Effector CD8-positive, alpha-beta T cell (primary cell): ENCODE results near the gene LY6G5C.
A peak's percentile ranks its signal among the peaks of the same experiment; 100 is the strongest.

ENCODE experiments used
- DNase-seq: peaks from one replicate; lab custom pipeline; 2025; lab: John Stamatoyannopoulos, UW

The LY6G5C gene

DNA sequence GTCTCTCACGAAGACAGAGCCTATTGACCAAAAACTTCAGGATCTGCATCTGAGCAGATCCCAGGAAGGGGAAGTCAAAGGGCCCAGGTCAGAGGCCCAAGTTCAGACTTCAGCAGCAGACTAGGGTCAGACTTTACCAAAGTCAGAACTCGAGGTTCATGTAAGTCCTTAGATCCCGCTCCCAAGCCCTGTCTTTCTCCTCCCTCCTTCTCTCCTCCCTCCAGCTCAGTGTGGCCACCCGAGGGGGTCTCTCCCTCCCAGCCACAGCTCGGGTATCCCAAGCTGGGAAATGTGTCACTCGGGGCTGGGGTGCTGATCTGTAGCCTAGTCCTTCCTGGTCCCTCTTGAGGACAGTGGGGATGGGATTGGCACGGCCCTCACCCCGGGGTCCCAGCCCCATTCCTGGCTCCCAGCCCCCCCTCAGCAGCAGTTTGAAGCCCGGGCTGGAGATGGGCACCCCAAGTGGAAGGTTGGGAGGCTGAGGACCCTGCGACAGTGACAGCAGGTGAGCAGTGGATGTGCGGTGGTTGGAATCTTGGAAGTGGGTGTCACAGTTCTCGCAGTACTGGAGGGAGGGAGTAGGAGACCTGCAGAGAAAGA, 18.6 kb downstream of the LY6G5C start:
- no peak for DNase-seq

DNA sequence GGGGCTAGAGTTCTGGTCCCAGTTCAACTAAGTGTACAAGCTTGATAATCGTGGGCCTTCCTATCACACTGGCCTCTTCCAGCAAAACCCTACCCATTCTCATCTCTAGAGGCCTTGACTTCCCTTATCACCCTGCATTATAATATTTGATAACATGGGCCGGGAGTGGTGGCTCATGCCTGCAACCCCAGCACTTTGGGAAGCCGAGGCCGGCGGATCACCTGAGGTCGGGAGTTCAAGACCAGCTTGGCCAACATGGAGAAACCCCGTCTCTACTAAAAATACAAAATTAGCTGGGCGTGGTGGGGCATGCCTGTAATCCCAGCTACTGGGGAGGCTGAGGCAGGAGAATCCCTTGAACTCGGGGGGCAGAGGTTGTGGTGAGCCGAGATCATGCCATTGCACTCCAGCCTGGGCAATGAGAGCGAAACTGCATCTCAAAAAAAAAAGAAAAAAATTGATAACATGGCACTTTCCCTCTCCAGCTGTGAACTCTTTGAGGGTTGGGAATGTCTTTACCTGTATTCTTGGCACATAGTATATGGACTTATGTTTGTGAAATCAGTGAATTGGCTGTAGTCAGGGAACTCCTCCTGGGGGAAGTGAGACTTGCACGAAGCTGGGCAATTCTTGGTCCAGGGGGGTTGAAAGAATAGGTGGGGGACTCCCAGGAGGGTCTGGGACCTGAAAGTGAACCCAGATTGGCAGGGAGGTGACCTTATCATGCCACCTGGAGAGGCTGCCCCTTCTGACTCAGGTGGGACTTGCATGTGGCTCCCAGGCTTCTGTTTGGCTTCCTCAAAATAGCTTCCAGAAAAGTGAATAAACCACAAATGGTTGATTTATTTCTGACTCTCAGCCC, 19.4 kb downstream of the LY6G5C start:
- no peak for DNase-seq

DNA sequence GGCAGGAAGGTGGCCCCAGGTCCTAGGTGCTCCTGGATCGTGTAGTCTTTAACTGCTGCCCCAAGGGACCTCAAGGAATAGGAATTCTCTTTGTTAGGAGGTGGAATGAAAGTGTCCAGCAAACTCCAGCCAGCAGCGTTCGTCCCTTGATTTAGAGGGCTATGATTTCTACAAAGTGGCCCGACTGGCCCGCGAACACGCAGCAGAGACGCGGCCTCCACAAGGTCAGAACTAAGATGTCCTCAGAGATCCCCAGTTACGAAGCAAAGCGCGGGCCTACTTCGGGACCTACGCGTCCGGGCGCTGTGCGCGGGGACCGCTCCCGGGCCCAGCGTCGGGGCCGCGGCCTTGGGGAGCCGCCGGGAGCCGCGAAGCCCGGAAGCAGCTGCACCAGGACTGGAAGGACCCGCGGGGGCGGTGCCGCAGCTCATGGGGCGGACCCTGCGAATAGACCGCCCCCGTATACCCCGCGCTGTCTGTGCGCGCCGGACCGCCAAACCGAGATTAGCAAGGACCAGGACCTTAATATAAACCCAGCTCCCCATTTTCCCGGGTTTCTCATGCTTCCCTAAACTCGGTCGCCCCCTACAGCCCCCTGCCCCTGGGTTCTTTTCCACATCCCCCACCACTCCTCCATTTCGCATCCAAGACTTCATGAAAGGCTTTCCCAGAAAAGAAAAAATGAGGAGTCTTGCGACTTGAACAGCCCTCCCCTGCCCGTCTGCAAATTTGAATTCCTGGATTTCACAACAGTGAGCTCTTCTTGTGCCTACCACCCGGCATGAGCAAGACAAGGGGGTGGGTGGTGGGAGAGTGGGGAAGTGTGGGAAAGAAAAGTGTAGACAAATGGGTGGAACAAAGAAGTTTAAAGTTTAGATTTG, 20.2 kb downstream of the LY6G5C start, which contains the start of gene C6orf47:
C6orf47 (minus strand) TSS at position 398 of the 881 bp plus-strand sequence. CDS start 831 bp downstream, outside the sequence.
- DNase-seq = peak; percentile 59

DNA sequence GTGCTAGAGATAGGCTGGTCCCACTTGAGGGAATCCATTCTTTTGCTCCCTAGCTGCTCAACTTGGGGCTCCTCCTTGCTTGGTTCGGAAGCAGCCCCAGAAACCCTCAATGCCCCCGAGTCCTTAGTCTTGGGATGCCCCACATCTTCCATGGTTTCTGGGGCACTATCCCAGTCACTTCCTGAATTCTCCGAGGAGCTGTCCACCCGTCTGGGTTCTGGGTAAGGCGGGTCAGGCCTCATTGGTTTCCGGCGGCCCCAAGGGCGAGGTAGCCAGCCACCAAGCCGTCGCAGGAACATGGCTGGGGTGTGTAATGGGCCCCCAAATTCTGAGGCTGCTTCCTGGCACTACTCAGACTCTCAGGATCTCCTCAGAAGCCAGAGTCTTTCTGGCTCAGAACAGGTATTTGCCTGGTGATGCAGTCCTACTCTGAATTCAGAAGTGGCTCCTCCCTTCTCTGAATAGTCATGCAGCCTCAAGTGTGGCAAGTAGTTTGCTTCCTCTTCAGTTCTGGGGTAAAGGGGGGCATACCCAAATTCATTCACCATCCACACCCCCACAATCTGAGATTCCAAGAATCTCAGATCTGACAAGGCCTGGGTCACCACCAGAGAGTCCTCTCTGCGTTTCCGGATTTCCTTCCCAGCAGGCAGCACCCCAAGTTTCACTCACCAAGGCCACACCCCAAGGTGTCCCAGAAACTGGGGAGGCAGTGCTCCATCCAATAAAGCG, 21.1 kb downstream of the LY6G5C start:
- DNase-seq = no peak

DNA sequence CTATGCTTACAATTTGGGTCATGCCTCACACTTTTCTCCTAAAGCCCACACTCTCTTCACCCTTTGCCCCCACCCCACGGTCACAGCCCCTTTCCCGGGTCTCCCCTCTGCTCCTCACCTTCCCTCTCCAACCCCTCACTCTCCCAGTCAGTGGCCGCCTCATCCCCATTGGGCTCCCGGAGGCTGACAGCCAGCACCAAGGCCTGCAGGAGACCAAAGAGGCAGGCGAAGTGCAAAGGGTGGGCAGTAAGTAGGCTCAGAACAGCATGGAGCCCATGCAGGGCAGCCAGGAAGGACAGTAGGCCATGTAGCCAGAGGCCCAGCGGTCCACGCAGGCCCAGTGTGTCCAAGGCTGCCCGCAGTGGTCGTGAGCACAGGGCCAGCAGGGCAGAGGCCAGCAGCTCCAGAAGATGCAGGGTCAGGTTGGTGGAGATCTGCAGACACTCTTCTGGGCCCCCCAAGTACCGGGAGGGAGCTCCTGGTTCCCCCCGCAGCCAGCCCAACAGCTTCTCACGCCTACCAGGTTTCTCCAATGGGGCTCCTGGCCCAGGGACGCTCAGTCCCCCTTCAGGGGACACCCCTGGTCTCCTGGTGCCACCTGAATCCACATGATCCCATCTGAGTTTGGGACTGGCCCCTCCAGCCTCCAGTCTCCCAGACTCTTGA, 21.8 kb downstream of the LY6G5C start:
- no peak for DNase-seq

DNA sequence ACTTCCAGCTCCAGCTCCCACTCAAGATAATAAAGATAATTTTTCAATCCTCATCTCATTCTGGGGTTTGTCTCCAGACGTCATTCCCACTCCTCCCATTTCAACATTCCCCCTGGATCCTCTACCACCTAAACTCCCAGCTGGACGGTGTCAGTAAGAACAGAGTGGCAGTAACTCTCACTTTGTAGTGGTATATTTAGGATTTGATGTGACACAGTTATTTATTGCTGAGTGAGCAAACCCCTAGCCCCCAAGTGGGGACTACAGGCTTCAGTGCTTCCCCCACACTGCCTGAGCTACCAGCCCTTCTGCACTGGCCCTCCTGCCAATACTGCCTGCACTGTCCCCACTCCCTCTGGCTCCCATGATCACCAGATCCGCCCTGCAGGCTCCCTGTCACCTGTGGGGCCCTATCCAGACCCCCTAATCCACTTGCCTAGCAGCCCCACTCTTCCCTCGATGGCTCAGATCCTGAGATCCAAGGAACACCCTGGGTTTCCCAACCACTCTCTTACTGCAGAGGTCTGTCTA, 22.6 kb downstream of the LY6G5C start:
- no peak for DNase-seq

DNA sequence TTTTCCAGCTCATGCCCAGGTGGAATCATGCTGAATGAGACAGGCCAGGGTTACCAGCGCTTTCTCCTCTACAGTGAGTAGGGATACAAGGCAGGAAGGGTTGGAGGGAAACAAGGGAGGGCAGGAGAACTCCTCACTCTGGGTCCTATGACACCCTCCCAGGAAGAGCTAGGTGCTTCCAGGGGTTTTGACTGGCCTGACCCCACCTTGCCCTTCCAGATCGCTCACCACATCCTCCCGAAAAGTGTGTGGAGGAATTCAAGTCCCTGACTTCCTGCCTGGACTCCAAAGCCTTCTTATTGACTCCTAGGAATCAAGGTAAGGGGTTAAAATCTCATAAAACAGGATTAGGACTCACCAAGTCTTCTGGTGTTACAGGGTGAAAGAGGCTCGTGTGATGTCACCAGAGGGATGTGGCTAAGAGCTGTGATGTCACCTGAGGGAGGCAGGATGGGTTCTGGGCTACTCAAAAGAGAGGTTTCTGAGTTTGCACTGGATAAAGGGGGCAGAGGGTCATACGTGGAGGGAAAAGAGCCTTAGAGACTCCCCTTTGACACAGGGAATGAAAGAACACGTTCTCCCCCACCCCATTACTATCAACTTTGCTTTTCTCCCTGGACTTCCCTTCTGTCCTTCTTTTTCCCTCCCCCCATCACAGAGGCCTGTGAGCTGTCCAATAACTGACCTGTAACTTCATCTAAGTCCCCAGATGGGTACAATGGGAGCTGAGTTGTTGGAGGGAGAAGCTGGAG, 23.3 kb downstream of the LY6G5C start:
- no peak for DNase-seq

DNA sequence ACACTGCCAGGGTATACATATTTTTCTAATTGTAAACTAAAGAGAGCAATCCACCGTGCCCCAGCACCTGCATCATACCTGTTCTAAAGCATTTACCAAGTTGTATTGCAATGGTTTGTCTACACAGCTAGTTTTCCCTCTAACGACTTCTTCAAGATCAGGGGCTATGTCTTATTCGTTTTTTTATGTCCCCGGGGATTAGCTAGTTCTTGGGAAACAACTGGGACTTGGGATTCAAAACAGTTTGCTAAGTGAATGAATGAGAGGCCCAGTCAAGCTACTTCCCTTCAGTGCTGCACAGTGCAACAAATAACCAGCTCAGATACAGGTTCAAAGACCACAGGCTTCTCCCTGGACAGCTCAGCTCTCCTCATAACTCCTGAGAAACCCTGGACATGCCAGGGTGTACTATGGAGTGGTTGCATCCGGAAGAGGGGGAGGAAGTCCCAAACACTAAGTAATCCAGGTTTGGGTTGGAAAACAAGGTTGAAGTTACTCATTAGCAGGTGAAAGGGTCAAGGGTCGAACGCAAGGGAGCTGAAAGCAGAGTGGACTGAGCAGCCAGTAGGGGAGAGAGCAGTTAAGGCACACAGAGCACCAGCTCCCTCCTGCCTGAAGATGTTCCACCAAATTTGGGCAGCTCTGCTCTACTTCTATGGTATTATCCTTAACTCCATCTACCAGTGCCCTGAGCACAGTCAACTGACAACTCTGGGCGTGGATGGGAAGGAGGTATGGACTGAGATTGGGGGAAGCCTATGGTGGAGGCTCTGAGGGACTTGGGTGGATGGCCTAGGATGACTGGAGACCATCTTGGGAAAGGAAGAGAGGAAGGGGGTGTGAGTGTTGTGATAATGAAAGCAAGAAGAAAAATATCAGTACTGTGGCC, 25.3 kb downstream of the LY6G5C start, which contains the start of gene APOM:
APOM (plus strand) TSS at position 546 of the 889 bp plus-strand sequence; CDS start at position 619, 73 bp downstream.
- DNase-seq = no peak

DNA sequence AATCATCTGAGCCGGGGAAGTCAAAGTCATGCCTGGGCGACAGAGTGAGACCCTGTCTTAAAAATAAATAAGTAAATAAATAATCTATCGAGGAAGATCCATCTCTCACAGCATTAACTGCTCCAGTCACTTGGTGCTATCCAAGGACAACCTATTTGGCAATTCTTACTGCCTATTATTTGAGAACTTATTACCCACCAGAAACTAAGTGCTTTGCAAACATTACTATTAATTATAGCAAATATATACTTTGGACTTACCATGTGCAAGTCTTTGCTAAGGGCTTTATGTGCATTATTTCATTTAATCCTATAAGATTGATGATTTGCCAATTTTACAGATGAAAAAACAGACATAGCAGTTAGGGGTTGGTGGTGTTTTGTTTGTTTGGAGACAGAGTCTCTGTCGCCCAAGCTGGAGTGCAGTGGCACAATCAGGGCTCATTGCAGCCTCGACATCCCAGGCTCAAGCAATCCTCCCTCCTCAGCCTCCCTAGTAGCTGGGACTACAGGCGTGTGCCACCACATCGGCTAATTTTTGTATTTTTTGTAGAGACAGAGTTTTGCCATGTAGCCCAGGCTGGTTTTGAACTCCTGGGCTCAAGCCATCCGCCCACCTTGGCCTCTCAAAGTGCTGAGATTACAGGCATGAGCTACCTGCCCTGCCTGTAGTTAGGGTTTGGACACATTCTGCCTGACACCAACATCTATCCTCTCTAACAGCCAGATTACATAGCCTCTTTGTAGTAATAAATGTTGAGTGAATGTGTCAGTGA, 26.1 kb downstream of the LY6G5C start:
- DNase-seq = no peak

DNA sequence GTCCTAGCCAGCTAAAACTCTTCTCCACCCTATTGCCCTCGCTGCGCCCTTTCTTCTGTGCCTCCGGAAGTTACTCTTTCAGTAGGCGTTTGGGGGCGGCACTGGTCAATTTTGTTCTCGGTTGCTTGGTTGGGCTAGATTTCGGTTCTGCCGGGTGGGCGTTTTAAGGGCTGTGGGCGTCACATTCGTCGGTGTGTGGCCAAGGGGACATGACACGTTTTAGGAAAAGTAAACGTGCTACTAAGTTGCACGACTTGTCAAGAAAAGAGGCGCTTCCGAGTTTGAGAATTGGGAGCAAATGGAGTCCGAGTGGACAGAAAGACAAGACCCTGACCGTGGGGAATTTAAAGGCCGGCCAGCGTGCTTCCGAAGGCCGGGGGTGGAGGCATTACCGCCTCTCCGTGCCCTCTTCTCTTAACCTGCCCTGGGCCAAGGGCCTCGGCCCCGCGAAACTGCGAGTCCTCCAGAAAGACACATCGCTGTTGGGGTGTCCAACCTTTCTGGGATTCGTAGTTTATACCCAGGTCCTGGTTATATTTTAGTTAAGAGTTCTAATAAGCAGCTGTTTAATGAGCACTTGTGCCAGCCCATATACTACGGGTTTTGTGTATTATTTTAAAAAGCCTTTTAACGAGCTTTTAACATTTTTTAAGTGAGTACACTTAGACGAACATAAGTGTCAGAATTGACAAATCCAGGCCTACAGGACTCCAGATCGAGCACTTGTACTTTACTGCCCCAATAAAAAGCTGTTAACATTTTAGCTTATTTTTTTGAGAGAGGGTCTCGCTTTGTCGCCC, 27.7 kb downstream of the LY6G5C start:
- peak; percentile 87 for DNase-seq

DNA sequence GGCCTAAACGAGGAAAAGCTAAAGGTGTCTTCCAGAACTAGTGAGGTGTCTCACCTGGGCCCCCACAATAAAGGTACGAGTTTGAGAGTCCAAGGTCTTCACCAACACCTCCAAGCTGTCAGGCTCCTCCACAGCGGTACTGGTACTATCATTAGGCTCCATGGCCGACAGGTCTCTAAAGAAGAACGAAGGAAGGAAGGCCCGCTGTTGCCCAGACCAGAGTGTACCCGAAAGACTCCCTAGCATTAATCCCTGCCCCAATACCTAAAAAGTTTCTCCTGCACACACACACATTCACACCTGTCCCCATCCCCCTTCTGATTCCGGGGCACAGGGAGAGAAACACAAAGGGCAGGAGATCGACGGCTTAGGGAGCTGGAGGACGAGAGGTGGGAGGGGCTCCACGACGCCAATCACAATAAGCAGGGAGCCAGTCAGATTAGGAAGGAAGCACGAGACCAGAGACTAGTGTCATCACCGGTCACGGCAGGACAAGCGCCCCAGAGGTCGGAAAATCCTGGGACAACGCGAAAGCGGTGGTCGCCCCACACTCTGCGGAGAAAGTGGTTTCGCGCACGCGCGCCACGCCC, 29.2 kb downstream of the LY6G5C start:
- DNase-seq = no peak

DNA sequence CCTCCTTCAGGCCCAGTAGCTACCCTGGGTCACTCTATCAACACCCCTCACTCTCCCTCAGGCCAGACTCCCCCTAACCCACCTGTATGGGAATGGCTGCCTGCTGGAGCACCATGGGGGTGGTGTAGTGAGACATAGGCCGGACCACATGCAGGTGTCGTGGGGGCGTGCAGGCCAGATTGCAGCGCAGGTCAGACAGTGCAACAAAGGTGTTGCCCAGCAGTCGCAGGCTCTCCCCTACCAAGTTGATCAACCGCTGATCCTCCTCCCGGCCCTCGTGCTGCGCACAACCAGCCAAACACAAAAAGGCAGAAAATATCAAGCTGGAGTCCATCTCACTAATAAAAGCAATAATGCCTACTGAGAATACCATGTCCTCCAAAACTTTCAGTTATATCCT, 35.5 kb downstream of the LY6G5C start:
- DNase-seq = no peak

DNA sequence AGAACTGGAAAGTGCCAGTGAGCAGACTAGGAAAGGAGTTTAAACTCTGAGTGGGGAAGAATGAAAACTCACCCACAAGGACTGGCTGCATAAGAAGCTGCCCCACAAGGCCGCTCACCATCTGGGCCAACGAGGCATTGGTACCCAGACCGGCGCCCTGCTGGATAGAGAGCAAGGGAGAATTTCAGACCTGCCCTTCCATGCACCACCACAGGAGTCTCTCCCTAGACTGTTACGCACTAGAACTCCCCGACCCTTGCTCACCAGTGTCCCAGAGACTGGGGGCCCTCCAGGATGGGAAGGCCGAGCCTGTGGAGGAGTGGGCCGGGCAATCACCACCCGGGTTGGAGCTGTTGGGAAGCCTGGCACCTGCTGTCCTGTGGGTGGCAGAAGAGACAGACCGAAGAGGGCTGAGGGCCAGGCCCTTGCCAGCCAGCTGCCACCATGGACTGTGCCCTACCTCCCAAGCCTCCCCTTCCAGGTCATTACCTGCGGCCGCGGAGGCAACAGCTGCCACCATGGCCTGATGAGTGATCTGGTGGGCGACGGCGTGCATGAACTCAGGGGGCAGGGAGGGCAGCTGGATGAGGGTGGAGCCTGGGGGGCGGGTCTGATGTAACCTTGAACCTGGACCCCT, 36.9 kb downstream of the LY6G5C start:
- no peak for DNase-seq

DNA sequence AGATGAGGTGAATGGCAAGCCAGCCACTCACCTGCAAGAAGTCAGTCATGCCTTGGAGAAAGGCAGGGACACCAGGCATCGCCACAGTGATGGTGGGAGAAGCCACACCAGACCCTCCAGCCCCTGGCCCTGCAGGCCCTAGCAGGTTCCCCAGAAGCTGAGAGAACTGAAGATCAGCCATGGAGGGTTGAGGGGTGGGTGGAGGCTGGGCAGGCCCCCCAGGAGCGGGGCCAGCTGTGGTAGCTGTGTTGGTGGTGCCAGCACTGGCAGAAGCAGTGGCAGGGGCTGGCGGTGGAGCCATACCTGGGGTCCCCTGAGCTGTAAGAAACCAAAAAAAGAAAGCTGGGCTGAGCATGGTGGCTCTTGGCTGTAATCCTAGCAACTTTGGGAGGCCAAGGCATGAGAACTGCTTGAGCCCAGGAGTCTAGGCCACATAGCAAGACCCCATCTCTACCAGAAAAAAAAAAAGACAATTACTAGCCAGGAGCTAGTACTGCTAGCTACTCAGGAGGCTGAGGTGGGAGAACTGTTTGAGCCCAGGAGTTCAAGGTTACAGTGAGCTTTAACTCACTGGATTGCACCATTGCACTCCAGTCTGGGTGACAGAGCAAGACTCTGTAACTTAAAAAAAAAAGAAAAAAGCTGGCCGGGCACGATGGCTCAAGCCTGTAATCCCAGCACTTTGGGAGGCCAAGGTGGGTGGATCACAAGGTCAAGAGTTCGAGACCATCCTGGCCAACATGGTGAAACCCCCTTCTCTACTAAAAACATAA, 37.9 kb downstream of the LY6G5C start:
- no peak for DNase-seq

DNA sequence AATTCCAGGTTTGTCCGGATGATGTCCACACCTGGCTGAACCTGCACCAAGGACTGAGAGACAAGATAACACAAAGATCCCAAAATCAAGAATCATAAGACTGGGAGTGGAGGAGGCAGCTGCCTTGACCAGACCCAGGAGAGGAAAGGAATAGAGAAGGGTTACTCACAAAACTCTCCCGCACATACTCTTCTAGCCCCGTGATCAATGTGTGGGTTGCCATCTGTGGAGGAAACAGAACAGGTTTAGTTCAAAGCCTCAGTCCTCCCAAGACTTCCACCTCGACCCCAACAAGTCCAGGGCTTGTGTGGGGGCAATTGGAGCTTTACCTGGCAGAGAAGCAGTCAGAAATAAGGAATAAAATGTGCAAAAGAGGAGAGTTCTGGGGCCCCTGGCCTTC, 39.5 kb downstream of the LY6G5C start:
- DNase-seq = no peak

DNA sequence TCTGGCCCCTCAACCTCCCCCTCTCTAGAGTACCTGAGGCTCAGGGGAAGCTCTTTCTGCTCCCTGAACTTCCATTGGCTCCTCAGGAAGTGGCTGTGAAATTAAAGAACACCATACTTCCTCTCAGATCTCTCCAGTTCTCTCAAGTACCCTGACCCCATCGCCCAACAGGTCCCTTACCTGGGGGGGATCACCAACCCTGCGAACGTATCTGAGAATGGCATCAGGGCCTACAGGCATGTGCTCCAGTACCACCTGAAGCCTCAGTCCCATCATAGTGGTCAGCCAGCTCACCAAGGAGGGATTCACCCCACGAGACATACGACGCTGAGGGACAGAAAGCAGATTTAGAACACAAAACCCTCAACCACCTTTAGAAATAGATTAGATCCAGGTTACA, 40.3 kb downstream of the LY6G5C start:
- no peak for DNase-seq
